DND-41 (cell line): ENCODE measurements around the gene EPPIN.

ENCODE experiments used
- ATAC-seq: fragments of 200-7000 bp; cut with Tn5 transposase; 3 replicates; pipeline ENCODE4 v1.9.1; 2021; ENCODE audit warnings: low read depth; ENCODE audit not compliant: insufficient read depth
- DNase-seq: peaks from one replicate; pipeline ENCODE4 v3.0.0-alpha.2; 2020
- H2AFZ ChIP-seq: 2 replicates; pipeline ENCODE4 v1.6.0; 2012; ENCODE audit warnings: low read depth, low read length
- H3K27ac ChIP-seq: 2 replicates; pipeline ENCODE4 v1.5.1; 2012; ENCODE audit warnings: low read length, inconsistent platforms
- H3K27me3 ChIP-seq: fragments of 200-600 bp; sonication (generic); 2 replicates; pipeline ENCODE4 v1.6.0; 2012; ENCODE audit warnings: low read length, mild to moderate bottlenecking, inconsistent platforms; ENCODE audit not compliant: insufficient read depth, poor library complexity
- H3K36me3 ChIP-seq: 2 replicates; pipeline ENCODE4 v1.5.1; 2012; ENCODE audit warnings: low read length, inconsistent platforms; ENCODE audit not compliant: insufficient read depth
- H3K4me1 ChIP-seq: 2 replicates; pipeline ENCODE4 v1.5.1; 2012; ENCODE audit warnings: mild to moderate bottlenecking, low read length; ENCODE audit not compliant: insufficient read depth
- H3K4me2 ChIP-seq: 2 replicates; pipeline ENCODE4 v1.6.0; 2012; ENCODE audit warnings: mild to moderate bottlenecking, moderate library complexity, low read length, inconsistent platforms; ENCODE audit not compliant: insufficient read depth
- H3K4me3 ChIP-seq, 2 experiments: fragments of 200-600 bp in 1 of 2; shearing (Covaris generic) in 1 of 2; 2 replicates each; pipeline ENCODE4 v1.5.1; 2012 to 2016; ENCODE audit warnings: inconsistent platforms in 2 of 2, low read length in 2 of 2, mild to moderate bottlenecking in 2 of 2, low read depth in 1 of 2, moderate library complexity in 1 of 2
- H3K79me2 ChIP-seq: 2 replicates; pipeline ENCODE4 v1.6.0; 2012; ENCODE audit warnings: low read length, inconsistent platforms; ENCODE audit not compliant: insufficient read depth
- H3K9ac ChIP-seq: 2 replicates; pipeline ENCODE4 v1.6.0; 2012; ENCODE audit warnings: low read depth, mild to moderate bottlenecking, inconsistent platforms, low read length, moderate library complexity
- H3K9me3 ChIP-seq: 2 replicates; pipeline ENCODE4 v1.5.1; 2012; ENCODE audit warnings: low read length, moderate library complexity, mild to moderate bottlenecking, inconsistent platforms; ENCODE audit not compliant: insufficient read depth, severe bottlenecking
- H4K20me1 ChIP-seq: 2 replicates; pipeline ENCODE4 v1.6.0; 2012; ENCODE audit warnings: low read length; ENCODE audit not compliant: insufficient read depth
- CTCF ChIP-seq: IDR thresholded peaks from 2 replicates; pipeline ENCODE4 v1.5.1; 2012; ENCODE audit warnings: borderline replicate concordance, low read length, moderate library complexity, mild to moderate bottlenecking; ENCODE audit not compliant: poor library complexity, severe bottlenecking; ENCODE audit errors: extremely low read depth
- EZH2 ChIP-seq: IDR thresholded peaks from 3 replicates; pipeline ENCODE4 v1.6.1; 2012; ENCODE audit warnings: borderline replicate concordance, low read depth, mild to moderate bottlenecking, moderate library complexity, low read length, inconsistent platforms; ENCODE audit not compliant: severe bottlenecking

The EPPIN gene

DNA sequence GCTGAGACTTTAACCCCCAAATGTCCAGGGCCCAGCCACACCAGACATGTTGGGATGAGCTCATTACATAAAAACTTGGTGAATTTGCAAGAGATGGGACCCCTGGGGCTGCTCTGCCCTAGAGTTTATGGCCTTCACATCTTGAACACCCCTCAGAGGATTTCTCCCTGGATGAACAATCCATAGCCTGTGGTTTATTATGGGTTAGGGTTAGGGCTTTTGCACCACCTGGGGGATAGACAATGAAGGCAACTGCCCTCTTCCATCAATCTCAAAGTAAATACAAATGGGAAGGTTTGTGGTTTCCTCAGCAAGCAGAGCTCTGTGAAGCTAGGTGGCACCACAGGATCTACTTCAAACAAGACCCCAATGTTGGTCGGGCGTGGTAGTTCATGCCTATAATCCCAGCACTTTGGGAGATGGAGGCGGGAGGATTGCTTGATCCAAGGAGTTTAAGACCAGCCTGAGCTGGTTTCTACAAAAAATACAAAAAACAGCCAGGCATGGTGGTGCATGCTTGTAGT, 49.2 kb downstream of the EPPIN start:
- no peak for DNase-seq
- TF ChIP-seq EZH2, result no peak
- peak; percentile 15 for TF ChIP-seq CTCF
- Histone ChIP-seq H3K79me2 (no peaks in the 10 kb centered on the region), H3K27me3 (peaks cover 14% of the 10 kb centered on the region), H3K9me3 (no peaks in the 10 kb centered on the region), H3K4me1 (no peaks in the 10 kb centered on the region), H4K20me1 (no peaks in the 10 kb centered on the region), H3K36me3 (no peaks in the 10 kb centered on the region), H3K4me3 (no peak overlapping the region), H3K4me2 (no peak overlapping the region), H3K27ac (no peak overlapping the region), H2AFZ (no peak overlapping the region), H3K9ac (no peak overlapping the region)
- ATAC-seq, result no peak

DNA sequence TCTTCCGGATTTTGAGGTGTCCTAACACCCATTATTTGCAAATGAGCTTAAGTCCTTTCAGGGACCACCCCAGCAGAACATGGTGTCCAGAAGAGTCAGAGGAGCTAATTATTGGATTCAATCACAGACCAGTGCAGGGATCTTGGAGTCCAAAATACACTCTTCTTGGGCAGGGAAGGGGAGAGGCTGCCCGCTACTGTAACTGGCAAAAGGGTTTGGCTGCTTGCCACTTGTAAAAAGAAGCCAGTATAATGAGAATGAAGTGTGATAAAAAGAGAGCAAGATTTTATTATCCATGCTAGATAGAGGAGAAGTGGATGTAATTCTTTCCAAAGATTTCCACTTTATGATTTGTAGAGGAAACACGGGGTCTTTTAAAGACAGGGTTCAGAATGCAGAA, 51.0 kb downstream of the EPPIN start:
- Histone ChIP-seq H3K4me1 (no peaks in the 10 kb centered on the region), H3K9ac (no peak overlapping the region), H3K9me3 (no peaks in the 10 kb centered on the region), H3K79me2 (no peaks in the 10 kb centered on the region), H3K36me3 (no peaks in the 10 kb centered on the region), H4K20me1 (no peaks in the 10 kb centered on the region), H3K27ac (no peak overlapping the region), H3K4me3 (no peak overlapping the region), H3K4me2 (no peak overlapping the region), H3K27me3 (peaks cover 10% of the 10 kb centered on the region), H2AFZ (no peak overlapping the region)
- ATAC-seq (no peak), DNase-seq (no peak)
- TF ChIP-seq CTCF, result no peak
- no peak for TF ChIP-seq EZH2

DNA sequence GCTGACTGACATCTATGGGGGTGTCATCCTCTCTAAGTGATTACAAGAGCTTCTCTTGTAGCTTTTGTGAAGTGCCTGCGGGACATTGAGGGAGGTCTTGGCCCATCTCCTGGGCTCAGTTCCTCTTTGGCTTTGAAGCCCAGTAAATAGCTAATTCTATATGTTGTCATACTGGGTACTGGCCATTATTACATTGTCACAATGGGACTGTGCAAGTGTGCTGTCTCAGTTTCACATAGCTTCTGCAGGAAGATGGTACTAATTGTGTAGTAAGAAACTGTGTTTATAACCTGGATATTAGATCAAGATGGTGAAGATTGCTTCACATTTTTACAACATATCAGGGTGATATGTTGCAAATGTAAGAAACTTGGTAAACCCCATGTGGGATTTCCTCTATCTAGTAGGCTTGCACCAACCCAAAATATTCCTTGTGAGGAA, 51.7 kb downstream of the EPPIN start:
- TF ChIP-seq CTCF, result no peak
- no peak for TF ChIP-seq EZH2
- Histone ChIP-seq H4K20me1 (no peaks in the 10 kb centered on the region), H3K27ac (no peak overlapping the region)

More for the DNA sequence above, 51.7 kb downstream of the EPPIN start:
- DNase-seq, result no peak
- H3K9ac ChIP-seq, result no peak overlapping the region
- no peaks in the 10 kb centered on the region for H3K79me2 ChIP-seq
- no peak overlapping the region for H3K4me2 ChIP-seq
- no peaks in the 10 kb centered on the region for H3K9me3 ChIP-seq
- ATAC-seq, result no peak
- peaks cover 8% of the 10 kb centered on the region for H3K27me3 ChIP-seq
- no peak overlapping the region for H2AFZ ChIP-seq
- no peak overlapping the region for H3K4me3 ChIP-seq
- H3K4me1 ChIP-seq, result no peaks in the 10 kb centered on the region
- no peaks in the 10 kb centered on the region for H3K36me3 ChIP-seq
